GM18873 (cell line): Measurements from ENCODE around the gene DRG2.

Source experiments
- ATAC-seq: cut with Tn5 transposase; IDR thresholded peaks from one replicate; pipeline ENCODE4 v1.9.1; 2021; ENCODE audit warnings: mild to moderate bottlenecking, moderate library complexity, moderate number of reproducible peaks; ENCODE audit not compliant: unreplicated experiment, low FRiP score

Gene DRG2

GRCh38 chr17:18074566-18075272 lies 13.0 kb upstream of the DRG2 start:
- no peak for ATAC-seq

GRCh38 chr17:18076936-18077335 lies 10.8 kb upstream of the DRG2 start:
- no peak for ATAC-seq

- no peak for ATAC-seq
Observed at GRCh38 chr17:18079543-18079942, 8.2 kb upstream of the DRG2 start.

GRCh38 chr17:18084256-18084655 lies 3.5 kb upstream of the DRG2 start:
- no peak for ATAC-seq

- ATAC-seq, result no peak
Observed at GRCh38 chr17:18089613-18090012, 1.9 kb downstream of the DRG2 start.

- ATAC-seq, result no peak
Observed at GRCh38 chr17:18093616-18094408, 6.1 kb downstream of the DRG2 start.

GRCh38 chr17:18094409-18094807 lies 6.7 kb downstream of the DRG2 start:
- ATAC-seq, result no peak

GRCh38 chr17:18099516-18099915 lies 11.8 kb downstream of the DRG2 start:
- ATAC-seq, result no peak

GRCh38 chr17:18100616-18101015 lies 12.9 kb downstream of the DRG2 start:
- no peak for ATAC-seq

- no peak for ATAC-seq
Observed at GRCh38 chr17:18101828-18102227, 14.1 kb downstream of the DRG2 start.

GRCh38 chr17:18102640-18103039 lies 14.9 kb downstream of the DRG2 start:
- no peak for ATAC-seq

GRCh38 chr17:18105027-18105426 lies 17.3 kb downstream of the DRG2 start:
- no peak for ATAC-seq

GRCh38 chr17:18105595-18105994 lies 17.8 kb downstream of the DRG2 start:
- ATAC-seq, result no peak

GRCh38 chr17:18106211-18106610 lies 18.5 kb downstream of the DRG2 start:
- ATAC-seq, result no peak

GRCh38 chr17:18107061-18107790 lies 19.5 kb downstream of the DRG2 start:
- no peak for ATAC-seq

- ATAC-seq, result no peak
Observed at GRCh38 chr17:18107971-18108370, 20.2 kb downstream of the DRG2 start.

- no peak for ATAC-seq
Observed at GRCh38 chr17:18108401-18109312, 20.9 kb downstream of the DRG2 start, which contains the start of gene MYO15A. Gene MYO15A, plus strand, starts transcription at chr17:18108756. Its CDS starts 10,045 bp downstream, at chr17:18118801.

- ATAC-seq, result no peak
Observed at GRCh38 chr17:18109935-18110485, 22.3 kb downstream of the DRG2 start.

- ATAC-seq, result no peak
Observed at GRCh38 chr17:18110636-18111145, 22.9 kb downstream of the DRG2 start.
